Activated CD4-positive, alpha-beta T cell treated with anti-CD3 and anti-CD28 coated beads, Interleukin-2, amount 50 U/mL, for 24 hours (primary cell): Measurements from ENCODE around the gene AATK.

Experiments used
- DNase-seq, 2 donors: peaks; one replicate each; pipeline ENCODE4 v3.0.0-alpha.2; 2020; ENCODE audit warnings: low read depth in 1 of 2, low spot score in 1 of 2

AATK gene

DNA sequence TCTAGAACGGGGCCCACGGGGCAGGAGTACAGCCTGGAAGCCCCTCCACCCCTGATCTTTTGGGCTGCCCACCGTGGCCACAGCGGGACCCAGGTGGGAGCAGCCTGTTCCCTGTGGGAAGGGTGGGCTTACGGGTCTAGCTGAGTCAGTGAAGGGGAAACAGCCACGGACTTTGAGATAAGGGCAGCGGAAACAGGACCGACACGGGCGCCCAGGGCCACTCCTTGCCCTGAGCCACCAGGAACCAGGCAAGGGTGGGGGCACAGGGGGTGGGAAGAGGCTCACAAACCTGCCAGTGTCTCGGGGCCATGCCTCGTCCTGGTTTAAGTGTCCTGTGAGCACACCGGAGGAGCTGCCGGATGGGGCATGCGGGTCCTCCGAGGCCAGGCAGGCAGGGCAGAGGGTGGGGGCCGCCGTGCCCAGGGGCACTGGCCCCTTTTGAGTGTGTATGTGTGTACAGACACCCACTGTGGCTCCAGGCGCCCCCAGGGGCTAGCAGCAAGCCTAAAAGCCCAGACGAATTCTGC lies 48.3 kb downstream of the AATK start:
- DNase-seq, result no peak

DNA sequence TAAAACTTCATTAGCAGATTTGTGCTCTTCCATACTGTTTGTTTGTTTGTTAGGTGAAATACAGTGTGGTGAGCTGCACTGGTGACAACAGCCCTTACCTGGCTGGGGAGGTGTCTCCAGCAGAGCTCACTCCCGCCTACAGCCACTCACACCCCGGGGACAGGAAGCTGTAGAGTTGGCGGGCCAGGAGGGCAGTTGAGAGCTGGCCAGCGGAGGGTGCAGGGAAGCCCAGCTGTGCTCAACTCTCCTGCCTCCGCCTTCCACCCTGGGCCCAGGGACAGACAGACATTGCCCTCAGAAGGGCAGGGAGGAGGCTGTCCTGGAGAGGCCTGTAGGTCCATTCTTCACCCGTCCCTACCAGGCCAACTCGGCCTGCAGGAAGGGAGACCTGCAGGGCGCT lies 49.3 kb downstream of the AATK start:
- DNase-seq, result no peak

DNA sequence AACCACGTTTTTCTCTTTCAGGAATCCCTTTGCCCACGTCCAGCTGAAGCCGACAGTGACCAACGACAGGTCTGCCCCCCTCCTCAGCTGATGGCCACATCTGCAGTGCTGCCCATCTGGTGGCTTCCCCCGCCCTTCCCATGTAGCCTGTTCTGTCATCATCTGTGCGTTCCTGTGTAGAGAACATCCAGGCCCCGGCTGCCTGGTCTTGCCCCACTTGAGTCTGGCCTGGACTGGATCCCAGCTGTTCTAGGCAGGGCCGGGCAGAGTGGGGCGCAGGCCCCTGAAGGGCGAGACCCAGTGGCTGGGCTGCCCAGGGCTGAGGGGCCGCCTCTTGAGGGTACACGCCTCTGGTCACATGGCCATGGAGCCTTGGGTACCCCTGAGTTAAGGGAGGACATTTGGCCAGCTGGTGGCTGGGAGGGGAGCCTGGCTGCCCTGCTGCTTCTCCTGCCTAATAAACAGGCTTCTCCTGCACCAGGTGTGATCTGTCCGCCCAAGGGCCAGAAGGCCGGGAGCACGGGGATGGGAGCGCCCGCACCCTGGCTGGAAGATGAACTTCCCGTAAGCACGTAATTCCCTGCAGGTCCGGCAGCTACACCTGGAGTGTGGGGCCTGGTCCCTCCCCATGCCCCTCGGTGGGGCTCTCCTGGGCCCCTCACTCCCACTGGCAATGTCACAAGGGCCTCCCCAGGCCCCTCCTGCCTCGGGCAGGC lies 50.1 kb downstream of the AATK start:
- no peak for DNase-seq

DNA sequence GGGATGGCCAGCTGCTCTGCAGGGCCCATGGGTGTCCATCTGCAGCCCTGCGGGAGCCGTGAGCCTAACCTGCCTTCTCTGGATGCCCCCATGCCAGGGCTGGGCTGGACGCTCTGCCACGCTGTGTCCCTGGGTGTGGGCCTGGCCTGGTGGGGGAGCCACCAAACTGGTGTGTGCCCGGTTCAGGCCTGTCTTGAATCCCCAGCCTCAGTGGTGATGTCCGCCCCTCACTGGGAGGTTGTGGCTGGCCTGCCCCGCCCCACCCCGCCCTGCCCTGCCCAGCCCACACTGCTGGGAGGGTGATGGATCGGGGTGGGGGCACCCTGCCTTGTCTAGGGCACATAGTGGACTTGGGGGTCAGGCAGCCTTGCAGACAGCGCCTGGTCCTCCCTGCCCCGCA lies 50.8 kb downstream of the AATK start:
- no peak for DNase-seq

DNA sequence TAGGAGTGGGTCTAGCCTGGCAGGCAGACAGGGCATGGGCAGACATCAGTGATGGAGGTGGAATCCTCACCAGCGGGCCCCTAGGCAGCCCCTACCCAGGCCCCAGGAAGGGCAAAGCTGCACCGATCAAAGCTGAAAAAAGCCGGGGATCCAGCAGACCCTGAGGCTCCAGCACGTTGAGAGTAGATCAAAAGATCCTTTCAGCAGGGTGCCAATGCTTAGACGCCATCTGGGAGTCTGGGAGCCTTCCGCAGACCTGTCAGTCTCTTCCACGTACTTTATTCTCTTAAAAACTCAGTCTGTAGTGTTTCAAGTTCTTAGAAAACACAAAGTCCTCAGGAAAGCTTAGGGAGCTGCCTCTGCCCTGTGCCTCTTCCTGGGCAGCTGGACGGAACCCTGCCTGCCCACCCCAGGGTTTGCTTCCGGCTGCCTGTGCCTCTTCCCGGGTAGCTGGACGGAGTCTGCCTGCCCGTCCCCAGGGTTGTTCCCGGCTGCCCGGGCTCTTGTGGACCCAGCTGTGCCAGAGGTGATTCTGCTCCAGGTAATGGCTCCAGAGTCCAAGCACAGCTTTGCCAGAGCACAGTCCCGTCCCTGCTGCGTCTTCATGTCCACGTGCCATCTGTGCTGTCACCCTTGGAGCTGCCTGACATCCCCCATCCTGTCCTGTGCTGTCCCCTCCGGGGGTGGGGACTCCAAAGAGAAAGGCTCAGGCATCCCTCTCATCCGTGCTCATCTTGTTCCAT lies 51.5 kb downstream of the AATK start:
- DNase-seq, result no peak

DNA sequence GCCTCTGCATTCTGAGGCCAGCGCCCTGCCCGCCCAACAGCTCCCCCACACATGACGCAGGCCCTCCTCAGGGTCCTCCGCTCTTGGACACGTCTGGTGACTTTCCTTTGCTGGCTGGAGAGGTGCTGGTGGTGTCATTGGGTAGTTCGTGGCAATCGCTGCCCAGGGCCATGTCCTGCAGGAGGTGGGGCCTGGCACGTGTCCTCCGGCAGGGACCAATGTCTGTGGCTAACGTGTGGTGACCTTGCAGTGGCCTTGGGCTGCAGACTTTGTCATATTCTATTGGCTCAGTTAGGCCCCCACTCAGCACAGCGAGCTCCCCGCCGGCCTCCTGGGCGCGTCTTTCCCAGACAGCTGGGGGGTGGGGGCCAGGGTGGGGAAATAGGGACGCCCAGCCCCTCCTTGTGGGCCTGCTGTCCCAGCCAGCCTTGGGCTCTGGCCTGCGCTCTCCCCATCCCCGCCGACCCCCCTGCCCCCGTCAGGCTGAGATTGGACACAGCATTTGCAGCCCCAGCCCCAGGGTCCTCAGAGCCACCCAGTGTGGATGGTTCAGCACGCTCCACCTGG lies 52.8 kb downstream of the AATK start:
- no peak for DNase-seq

DNA sequence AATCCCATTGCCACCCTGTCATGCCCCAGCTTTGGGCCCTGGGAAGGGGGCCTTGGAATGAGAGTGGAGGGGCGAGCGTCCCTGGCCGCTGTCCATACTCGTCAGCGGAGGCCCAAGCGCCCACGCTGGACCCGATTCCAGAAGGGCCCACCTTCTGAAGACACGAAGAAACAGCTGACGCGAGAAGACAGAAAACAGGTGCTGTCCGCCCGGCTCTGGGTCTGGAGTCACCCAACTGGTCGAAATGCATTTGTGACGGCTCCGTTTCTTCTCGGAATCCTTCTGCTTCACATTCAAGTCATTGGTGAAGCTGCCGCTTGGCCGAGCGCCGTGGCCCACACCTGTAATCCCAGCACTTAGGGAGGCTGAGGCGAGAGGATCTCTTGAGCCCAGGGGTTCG lies 53.6 kb downstream of the AATK start:
- DNase-seq, result no peak

DNA sequence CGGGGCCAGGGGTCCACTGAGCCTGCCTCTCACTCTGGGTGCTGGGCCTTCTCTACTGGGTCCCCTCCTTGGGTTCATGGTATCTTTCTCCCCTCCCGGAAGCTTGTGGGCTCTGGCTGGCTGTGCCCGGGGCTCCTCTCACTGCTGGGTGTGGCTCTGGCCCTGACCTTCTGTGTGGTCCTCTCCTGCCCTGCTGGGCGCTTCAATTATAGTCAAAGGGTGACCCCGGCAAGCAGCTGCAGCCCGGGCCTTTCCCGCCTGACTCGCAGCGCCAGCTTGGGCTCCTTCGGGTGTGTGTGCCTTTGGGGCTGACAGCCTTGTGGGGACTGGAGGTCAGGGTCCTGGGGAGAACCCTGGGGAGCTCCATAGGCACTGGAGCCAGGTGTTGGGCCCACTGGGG lies 55.0 kb downstream of the AATK start:
- DNase-seq, result no peak

DNA sequence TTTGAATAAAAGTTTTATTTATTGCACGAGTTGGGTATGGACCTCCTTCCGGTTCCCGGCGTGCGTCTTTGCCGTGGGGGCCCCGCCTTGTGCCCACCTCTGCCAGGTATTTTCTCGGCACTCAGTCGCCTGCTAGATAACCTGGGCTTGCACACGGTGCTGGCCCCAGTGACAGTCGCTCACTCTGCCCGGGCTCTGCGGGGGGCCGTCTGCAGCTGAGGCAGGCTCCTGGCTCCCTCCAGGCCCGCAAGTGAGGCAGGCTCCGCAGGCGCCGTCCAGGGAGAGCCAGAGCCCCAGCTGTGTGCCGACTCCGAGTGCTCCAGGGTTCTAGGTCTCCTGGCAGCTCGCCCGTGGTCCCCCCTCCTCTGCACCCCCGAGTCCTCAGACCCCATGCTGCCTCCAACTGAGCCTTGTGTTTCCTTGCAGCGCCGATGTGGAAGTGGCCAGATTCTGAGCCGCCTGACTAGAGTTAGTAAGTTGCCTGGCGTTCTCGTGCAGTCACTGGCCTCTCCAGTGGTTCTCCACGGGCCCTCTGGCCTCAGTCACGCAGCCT lies 55.5 kb downstream of the AATK start:
- no peak for DNase-seq

DNA sequence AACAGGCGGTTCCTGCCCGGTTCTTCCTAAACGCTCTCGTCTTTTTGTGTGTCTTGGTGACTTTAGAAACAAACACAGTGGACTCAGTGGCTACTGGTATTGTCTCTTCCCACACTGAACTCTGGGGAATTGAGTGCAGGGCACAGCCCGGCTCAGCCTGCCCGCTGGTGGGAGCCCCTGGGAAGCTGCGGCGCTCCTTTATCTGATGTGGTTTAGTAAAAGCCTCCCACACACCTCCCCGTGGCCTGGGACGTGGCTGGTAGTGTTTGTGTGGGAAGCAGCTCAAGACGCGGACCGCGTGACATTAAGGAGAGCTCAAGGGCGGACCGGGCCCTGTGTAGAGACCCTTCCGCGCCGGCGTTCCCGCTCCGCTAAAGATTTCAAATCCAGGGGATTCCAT lies 56.1 kb downstream of the AATK start:
- no peak for DNase-seq

DNA sequence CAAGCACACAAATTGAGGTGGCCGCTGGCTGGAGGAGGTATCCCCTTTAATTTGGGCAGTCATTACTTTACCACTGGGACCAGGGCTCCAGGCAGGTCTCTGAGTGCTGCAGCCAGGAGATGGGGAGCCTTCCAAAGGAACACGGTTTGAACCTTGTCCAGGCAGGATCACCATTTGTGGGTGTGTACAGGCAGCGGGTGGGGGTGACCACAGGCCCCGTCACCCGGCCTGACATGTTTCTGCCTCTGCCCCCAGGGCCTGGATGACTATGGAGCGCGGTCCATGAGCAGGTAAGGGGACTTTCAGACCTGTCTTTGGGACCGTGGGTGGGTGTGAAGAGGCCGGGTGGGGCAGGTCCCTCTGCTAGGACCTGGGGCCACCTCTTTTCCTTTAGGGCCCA lies 57.8 kb downstream of the AATK start:
- DNase-seq, result no peak

DNA sequence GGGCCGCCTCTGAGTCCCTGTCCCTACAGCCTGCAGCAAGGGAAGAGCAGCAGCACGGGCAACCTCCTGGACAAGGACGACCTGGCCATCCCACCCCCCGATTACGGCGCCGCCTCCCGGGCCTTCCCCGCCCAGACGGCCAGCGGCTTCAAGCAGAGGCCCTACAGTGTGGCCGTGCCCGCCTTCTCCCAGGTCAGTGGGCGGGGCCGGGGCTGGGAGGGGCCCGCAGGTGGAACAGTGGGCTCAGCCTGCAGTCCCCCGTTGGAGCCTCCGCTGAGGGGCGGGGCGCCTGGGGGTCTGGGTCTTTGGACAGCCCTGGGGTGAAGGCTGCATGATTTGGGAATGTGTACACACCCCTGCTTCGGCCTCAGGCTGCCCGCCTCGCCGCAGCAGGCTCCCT lies 59.3 kb downstream of the AATK start:
- DNase-seq, result no peak

DNA sequence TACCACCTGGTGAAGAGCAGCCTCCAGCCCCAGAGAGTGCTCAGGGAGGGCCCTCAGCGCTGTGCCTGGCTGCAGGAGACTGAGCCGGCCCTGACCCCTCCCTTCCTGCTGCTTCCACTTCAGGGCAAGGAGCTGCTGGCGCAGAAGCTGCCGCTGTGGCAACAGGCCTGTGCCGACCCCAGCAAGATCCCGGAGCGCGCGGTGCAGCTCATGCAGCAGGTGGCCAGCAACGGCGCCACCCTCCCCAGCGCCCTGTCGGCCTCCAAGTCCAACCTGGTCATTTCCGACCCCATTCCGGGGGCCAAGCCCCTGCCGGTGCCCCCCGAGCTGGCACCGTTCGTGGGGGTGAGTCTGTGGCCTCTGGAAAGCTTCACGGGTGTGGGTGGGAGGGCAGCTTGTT lies 62.6 kb downstream of the AATK start:
- DNase-seq, result no peak

DNA sequence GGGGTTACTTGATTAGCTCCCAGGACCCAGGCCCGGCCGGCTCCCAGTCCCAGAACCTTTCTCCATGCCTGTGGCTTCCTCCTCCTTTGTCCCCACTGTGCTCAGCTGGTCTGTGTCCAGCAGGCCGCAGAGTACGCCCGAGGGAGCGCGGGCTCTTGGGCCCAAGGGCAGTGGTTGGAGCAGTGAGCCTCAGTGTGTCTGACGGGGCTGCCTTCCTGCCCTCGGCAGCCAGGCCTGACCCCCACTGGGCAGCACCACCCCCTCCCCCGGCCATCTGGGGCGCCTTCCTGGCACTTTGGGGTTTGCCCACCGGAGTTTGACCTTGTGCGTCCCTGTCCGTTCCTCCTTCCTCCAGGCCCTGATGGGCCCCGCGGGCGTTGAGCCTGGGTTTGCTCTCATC lies 63.2 kb downstream of the AATK start:
- DNase-seq, result no peak

DNA sequence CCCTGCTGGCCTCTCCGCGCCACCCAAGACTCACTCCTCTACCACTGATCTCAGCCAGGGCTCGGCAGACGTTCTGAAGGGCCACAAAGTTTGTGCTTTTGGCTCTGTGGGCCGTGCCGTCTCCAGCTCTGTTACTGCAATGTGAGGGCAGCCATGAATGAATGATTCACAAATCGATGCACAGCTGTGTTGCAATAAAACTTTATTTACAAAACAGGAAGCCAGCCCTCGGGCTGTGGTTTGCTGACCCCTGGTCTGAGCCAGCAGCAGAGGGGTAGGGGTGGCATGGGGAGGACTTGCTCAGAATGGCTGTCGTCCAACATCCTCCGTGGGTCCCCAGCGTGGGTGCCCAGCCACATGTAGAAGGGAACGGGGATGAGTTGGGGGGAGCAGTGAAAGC lies 63.7 kb downstream of the AATK start:
- no peak for DNase-seq

DNA sequence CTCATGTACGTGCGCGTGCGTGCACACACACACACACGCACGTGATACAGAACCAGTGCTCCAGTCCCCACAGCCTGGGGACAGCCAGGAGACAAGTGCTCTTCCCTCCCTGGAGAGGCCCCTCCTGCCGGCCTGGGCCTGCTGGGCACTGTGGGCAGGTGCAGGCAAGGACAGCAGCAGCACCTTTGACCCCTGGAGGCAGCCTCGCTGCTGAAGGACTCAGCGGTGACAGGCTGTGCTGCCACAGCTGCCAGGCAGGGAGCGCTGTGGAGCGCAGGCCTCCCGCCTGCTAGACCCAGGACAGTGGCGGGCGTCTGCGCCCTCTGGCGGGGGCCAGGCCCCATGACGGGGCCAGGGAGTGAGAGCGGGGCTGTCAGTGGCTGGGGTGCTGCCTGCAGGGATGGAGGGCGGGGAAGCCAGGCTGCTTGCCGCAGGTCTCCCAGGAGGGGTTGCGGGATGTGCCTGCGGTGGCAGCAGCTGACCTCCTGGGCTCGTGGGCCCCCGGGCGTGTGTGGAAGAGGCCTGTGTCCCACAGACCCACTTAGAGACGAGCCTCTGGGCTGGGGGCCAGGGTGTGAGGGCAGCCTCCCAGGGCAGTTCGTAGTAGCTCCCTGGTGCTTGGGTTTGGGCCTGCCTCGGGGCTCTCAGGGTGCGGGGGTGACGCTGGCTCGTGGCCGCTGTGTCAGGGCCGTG lies 64.3 kb downstream of the AATK start:
- DNase-seq, result peak; percentile 79 to 84

DNA sequence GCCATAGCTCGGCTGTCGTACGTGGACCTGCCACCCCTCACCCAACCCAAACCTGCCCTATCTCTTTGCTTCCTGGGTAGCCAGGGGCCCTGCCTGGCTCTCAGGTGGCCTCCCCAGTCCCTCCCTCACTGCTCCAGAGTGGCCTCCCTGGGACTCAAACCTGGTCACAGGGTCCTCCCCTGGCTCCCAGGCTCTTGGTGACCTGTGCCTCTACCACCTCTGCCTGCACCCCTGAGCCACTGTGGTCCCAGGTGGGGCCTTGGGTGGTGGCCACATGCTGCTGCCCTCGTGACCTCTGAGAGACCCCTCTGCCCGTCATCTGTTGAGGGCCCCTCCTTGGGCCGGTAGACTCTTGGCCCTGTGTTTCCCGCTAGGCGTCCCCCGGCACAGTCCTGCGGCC lies 65.4 kb downstream of the AATK start:
- DNase-seq, result no peak

DNA sequence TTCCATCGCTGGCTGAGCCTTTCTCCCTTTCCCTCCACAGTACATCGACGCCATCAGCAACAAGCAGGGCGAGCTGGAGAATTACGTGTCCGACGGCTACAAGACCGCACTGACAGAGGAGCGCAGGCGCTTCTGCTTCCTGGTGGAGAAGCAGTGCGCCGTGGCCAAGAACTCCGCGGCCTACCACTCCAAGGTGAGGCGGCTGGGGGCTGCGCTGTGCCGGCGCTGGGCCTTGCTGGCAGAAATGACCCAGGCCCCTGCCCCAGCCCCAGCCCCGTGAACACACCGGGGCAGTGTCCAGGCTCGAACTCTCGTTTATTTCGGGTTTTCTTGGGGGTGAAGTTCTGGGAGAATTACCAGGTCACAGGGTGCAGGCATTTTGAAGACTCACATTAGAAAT lies 66.1 kb downstream of the AATK start:
- DNase-seq, result no peak

DNA sequence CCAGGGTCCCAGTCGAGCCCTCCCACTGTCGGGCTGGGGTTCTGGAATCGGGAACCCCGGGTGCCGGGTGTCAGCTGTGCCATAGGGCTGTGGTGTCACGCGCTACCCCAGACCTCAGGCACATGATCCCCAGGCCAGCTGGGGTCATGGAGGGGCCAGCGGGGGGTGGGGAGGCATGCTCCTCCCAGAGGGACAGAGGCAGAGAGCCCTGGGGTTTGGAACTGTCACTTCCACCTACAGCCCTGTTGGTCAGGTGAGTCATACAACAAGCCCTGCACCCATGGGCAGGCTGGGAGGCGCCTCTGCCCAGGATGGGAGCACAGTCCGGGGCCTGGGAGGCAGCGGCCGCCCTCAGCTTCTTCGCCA lies 68.1 kb downstream of the AATK start:
- no peak for DNase-seq

DNA sequence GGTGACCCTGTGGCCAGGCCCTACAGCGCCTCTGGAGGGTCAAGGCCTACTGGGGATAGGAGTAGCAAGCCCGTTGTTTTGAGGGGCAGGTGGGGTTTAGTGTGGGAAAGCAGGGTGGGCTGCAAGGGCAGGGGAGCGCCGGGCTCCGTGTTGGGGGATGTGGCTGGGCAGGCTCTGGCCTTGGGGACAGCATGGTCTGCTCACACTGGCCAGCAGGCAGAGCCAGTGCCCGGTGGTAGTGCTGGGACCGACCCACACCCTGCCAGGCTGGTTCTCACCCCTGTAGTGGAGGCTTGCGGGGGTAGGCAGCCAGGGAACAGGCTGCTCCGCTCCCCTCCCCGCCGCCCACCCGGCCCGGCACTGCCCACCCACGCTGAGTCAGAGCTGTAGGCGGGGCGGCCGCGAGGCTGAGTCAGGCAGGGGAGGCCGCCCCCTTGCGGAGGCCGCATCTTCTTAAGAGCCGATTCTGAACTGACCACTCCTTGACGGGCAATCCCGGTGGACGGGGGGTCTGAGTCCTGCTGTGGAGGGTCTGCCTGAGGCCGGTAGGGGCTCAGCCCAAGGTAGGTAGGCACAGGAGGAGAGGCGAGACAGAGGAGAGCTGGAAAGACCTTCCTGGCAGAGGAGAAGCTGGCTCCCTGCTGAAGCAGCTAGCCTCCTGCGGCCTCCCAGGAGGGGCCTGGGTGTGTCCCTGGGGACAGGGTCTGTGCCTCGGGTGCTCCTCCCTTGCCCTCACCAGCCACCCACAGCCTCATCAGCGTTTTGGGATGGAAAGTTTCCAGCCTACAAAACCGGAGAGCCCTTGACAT lies 68.7 kb downstream of the AATK start:
- DNase-seq, result peak in 1 of 2 donors; percentile 30

DNA sequence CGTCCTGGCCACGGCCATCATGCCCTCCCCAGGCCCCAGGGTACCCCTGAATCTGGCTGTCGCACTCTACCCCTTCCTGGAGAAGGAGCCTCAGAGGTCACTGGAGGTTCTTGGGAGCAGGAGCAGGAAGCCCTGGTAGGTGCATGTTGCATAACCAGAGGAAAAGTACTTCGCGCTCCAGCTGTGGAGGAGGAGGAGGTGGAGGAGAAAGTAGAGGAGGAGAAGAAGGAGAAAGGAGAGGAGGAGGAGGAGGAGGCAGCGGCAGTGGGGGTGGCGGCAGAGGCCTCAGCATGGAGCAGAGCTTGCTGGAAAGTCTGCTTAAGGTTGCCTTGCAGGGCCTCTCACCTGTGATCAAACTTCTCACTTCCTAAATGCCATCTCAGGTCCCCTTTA lies 69.3 kb downstream of the AATK start:
- DNase-seq, result no peak
